AML-193 (cell line): Measurements from ENCODE around the gene ELAVL4.
"Not testable (repeated sequence)": the region's sequence is repeated elsewhere in the genome, so short reads cannot be mapped to it uniquely, and the experiment has no call there.

Source experiments
- DNase-seq, 2 experiments: peaks; one replicate each; lab custom pipeline; 2025; lab: John Stamatoyannopoulos, UW

ELAVL4 gene

GRCh38 chr1:50126927-50127715 is 18.4 kb downstream of the ELAVL4 start:
- DNase-seq: no peak

GRCh38 chr1:50129201-50129600 is 20.5 kb downstream of the ELAVL4 start:
- DNase-seq: no peak

- DNase-seq: no peak
These were observed 23.7 kb downstream of the ELAVL4 start for GRCh38 chr1:50132347-50132894.

GRCh38 chr1:50135716-50136115 is 27.0 kb downstream of the ELAVL4 start:
- DNase-seq: no peak

- no peak for DNase-seq
These were observed 30.8 kb downstream of the ELAVL4 start for GRCh38 chr1:50139339-50140181.

- no peak for DNase-seq
These were observed 31.4 kb downstream of the ELAVL4 start for GRCh38 chr1:50140182-50140447.

- DNase-seq: no peak
These were observed 38.6 kb downstream of the ELAVL4 start for GRCh38 chr1:50147191-50147850.

GRCh38 chr1:50148142-50148923 is 39.6 kb downstream of the ELAVL4 start:
- DNase-seq: no peak

- DNase-seq: no peak
These were observed 43.5 kb downstream of the ELAVL4 start for GRCh38 chr1:50152236-50152635.

- DNase-seq: no peak
These were observed 46.8 kb downstream of the ELAVL4 start for GRCh38 chr1:50155541-50155940.

- DNase-seq: no peak
These were observed 47.7 kb downstream of the ELAVL4 start for GRCh38 chr1:50156241-50157010.

GRCh38 chr1:50157306-50157941 is 48.7 kb downstream of the ELAVL4 start:
- DNase-seq: no peak

- DNase-seq: no peak
These were observed 49.7 kb downstream of the ELAVL4 start for GRCh38 chr1:50158421-50158820.

- DNase-seq: no peak
These were observed 55.0 kb downstream of the ELAVL4 start for GRCh38 chr1:50163680-50164079.

- not testable (repeated sequence) for DNase-seq
These were observed 57.6 kb downstream of the ELAVL4 start for GRCh38 chr1:50166351-50166750.

- no peak for DNase-seq
These were observed 63.6 kb downstream of the ELAVL4 start for GRCh38 chr1:50172299-50172698.

- no peak for DNase-seq
These were observed 65.4 kb downstream of the ELAVL4 start for GRCh38 chr1:50174101-50174500.

GRCh38 chr1:50175719-50176639 is 67.3 kb downstream of the ELAVL4 start:
- DNase-seq: no peak

GRCh38 chr1:50177994-50178393 is 69.3 kb downstream of the ELAVL4 start:
- DNase-seq: no peak
